PC-9 (cell line): ENCODE results near the gene COL25A1. TPM values are rescaled to one million over a fixed set of nuclear protein-coding genes. Genes with fewer than 3 reads are reported as not detected.

Experiments
- BruUV-seq: library from RNA; stranded (reverse); fragments of 400-500 nt; replicated peaks from 2 replicates; lab custom pipeline; 2021; lab: Mats Ljungman, UMichigan
- CTCF ChIA-PET: fragments of 300-600 bp; sonication (Branson Sonifier 250); formaldehyde crosslinking; loops from one replicate; lab custom pipeline; 2022; ENCODE audit warnings: antibody characterized with exemption; lab: Charles Lee
- POLR2A ChIA-PET: fragments of 300-600 bp; sonication (Branson Sonifier 250); formaldehyde crosslinking; loops from one replicate; lab custom pipeline; 2022; ENCODE audit warnings: antibody characterized with exemption; ENCODE audit not compliant: unreplicated experiment; lab: Charles Lee
- DNase-seq, 2 experiments: peaks; one replicate each; pipeline versions ENCODE4 v3.0.0 to v3.0.0-alpha.2; 2015 to 2022; ENCODE audit warnings: mixed read lengths in 1 of 2
- H2AFZ ChIP-seq: fragments of 200-600 bp; sonication (generic); 2 replicates; pipeline ENCODE4 v1.8.1; 2017; ENCODE audit warnings: antibody characterized with exemption
- H3F3A ChIP-seq: fragments of 200-600 bp; sonication (generic); 2 replicates; pipeline ENCODE4 v1.8.1; 2017; ENCODE audit warnings: antibody characterized with exemption, mild to moderate bottlenecking, low read depth; ENCODE audit not compliant: insufficient read depth
- H3K27ac ChIP-seq: fragments of 200-600 bp; sonication (generic); 2 replicates; pipeline ENCODE4 v1.6.1; 2016; ENCODE audit warnings: mixed run types
- H3K27me3 ChIP-seq: fragments of 200-600 bp; sonication (generic); 2 replicates; pipeline ENCODE4 v1.6.1; 2016; ENCODE audit warnings: low read depth, mixed run types; ENCODE audit not compliant: insufficient read depth
- H3K36me3 ChIP-seq: fragments of 200-600 bp; sonication (generic); 2 replicates; pipeline ENCODE4 v1.6.1; 2016; ENCODE audit warnings: low read depth, mixed run types
- H3K4me1 ChIP-seq: fragments of 200-600 bp; sonication (generic); replicated peaks from 2 replicates; pipeline ENCODE4 v1.6.1; 2016; ENCODE audit warnings: mixed run types; ENCODE audit not compliant: insufficient read depth
- H3K4me2 ChIP-seq: fragments of 200-600 bp; sonication (generic); 2 replicates; pipeline ENCODE4 v1.6.1; 2017; ENCODE audit warnings: mixed run types
- H3K4me3 ChIP-seq: fragments of 200-600 bp; sonication (generic); 2 replicates; pipeline ENCODE4 v1.6.1; 2016; ENCODE audit warnings: mixed run types
- H3K79me2 ChIP-seq: fragments of 200-600 bp; sonication (generic); 2 replicates; pipeline ENCODE4 v1.6.1; 2017; ENCODE audit warnings: low read depth, mixed run types
- H3K9me2 ChIP-seq: fragments of 200-600 bp; sonication (generic); 2 replicates; pipeline ENCODE4 v1.8.1; 2017; ENCODE audit warnings: mild to moderate bottlenecking; ENCODE audit not compliant: insufficient read depth
- H3K9me3 ChIP-seq: fragments of 200-600 bp; sonication (generic); 2 replicates; pipeline ENCODE4 v1.8.1; 2016; ENCODE audit warnings: low read depth; ENCODE audit not compliant: insufficient read depth
- H4K20me1 ChIP-seq: fragments of 200-600 bp; sonication (generic); 2 replicates; pipeline ENCODE4 v1.8.1; 2017; ENCODE audit not compliant: insufficient read depth
- EZH2 ChIP-seq: fragments of 200-600 bp; sonication (generic); IDR thresholded peaks from 2 replicates; pipeline ENCODE4 v1.8.0; 2017; ENCODE audit warnings: antibody characterized with exemption, low read depth
- intact Hi-C: fragments of 100-400 bp; cut with micrococcal nuclease; formaldehyde crosslinking; loops from one replicate; pipeline ENCODE4 v1.10.0; 2022; ENCODE audit not compliant: unreplicated experiment
- total RNA-seq: library from RNA; stranded (reverse); gene quantifications from 2 replicates; pipeline ENCODE4 v1.2.3, GENCODE V29; 2021
- TF ChIP-seq, protein P1 (sequence below): fragments of 200-600 bp; sonication (generic); conservative IDR thresholded peaks from 2 replicates; pipeline ENCODE4 v1.6.1; 2017; ENCODE audit warnings: mixed run types, antibody characterized with exemption, mild to moderate bottlenecking, moderate library complexity

COL25A1 gene
- total RNA-seq, 1 experiment from 2014 or later: not detected

DNA sequence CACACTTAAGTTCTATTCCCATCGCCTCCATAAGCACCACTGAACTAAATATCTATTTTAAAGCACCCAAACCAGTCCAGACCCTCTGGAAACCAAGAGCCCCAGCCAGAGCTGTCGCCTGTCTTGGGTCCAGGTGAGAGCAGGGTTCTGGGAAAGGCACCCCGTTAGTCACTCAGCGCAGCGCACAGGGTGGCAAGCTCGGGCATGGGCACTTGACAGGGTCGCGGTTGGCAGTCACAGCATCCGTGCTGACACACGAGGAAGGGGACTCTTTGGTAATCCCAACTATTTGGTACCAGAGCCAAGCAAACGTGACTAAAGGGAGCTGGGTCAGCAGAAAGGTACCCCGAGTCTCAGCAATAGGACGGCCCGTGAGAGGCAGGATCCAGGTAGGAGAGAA lies 515.4 kb downstream of the COL25A1 start:
- H3K9me3 ChIP-seq: no peaks in the 10 kb centered on the region
- CTCF ChIA-PET: no interaction called here
- BruUV-seq: no TSS peak

DNA sequence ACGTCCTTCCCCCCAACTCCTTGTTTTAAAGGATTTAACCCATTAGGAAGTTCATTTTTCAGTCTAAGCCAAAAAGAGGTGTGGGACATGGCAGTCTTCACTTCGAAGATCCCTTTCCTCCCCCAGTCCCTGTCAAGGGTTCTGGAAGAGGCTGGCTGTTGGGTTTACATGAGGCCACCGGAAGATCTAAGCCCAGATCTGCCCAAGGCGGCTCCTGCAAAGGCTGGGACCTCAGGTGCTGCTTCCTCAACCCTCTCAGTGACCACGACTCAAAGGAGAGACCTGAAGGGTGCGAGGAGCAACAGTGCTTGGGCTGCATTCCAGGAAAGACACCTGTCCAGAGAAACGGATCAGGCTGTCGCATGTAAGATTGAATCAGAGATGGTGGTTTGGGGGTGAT lies 516.1 kb downstream of the COL25A1 start:
- Histone ChIP-seq H4K20me1 (no peaks in the 10 kb centered on the region), H3K79me2 (no peaks in the 10 kb centered on the region), H3K27ac (no peak overlapping the region), H3K36me3 (no peaks in the 10 kb centered on the region), H3K27me3 (no peaks in the 10 kb centered on the region), H3K9me3 (no peaks in the 10 kb centered on the region), H3F3A (no peaks in the 10 kb centered on the region), H3K4me2 (no peak overlapping the region), H3K9me2 (no peaks in the 10 kb centered on the region), H3K4me1 (no peaks in the 10 kb centered on the region), H3K4me3 (no peak overlapping the region), H2AFZ (no peak overlapping the region)
- ChIA-PET POLR2A (no interaction called here), CTCF (no interaction called here)
- no peak for TF ChIP-seq EZH2
- TF ChIP-seq, protein P1, sequence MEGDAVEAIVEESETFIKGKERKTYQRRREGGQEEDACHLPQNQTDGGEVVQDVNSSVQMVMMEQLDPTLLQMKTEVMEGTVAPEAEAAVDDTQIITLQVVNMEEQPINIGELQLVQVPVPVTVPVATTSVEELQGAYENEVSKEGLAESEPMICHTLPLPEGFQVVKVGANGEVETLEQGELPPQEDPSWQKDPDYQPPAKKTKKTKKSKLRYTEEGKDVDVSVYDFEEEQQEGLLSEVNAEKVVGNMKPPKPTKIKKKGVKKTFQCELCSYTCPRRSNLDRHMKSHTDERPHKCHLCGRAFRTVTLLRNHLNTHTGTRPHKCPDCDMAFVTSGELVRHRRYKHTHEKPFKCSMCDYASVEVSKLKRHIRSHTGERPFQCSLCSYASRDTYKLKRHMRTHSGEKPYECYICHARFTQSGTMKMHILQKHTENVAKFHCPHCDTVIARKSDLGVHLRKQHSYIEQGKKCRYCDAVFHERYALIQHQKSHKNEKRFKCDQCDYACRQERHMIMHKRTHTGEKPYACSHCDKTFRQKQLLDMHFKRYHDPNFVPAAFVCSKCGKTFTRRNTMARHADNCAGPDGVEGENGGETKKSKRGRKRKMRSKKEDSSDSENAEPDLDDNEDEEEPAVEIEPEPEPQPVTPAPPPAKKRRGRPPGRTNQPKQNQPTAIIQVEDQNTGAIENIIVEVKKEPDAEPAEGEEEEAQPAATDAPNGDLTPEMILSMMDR: no peak
- DNase-seq: no peak
- BruUV-seq: no TSS peak
- intact Hi-C loops: no loop called here

More for the DNA sequence above, 515.4 kb downstream of the COL25A1 start:
- H3K27ac ChIP-seq: no peak overlapping the region
- H3K36me3 ChIP-seq: no peaks in the 10 kb centered on the region
- DNase-seq: no peak
- no peaks in the 10 kb centered on the region for H3K9me2 ChIP-seq
- H3K4me3 ChIP-seq: no peak overlapping the region
- H2AFZ ChIP-seq: no peak overlapping the region
- H3F3A ChIP-seq: no peaks in the 10 kb centered on the region
- H3K4me1 ChIP-seq: no peaks in the 10 kb centered on the region
- H3K27me3 ChIP-seq: no peaks in the 10 kb centered on the region
- H3K79me2 ChIP-seq: no peaks in the 10 kb centered on the region
- no peak overlapping the region for H3K4me2 ChIP-seq
- intact Hi-C loops: no loop called here
- H4K20me1 ChIP-seq: no peaks in the 10 kb centered on the region
- no peak for TF ChIP-seq EZH2
- TF ChIP-seq, protein P1: no peak
- POLR2A ChIA-PET: no interaction called here

DNA sequence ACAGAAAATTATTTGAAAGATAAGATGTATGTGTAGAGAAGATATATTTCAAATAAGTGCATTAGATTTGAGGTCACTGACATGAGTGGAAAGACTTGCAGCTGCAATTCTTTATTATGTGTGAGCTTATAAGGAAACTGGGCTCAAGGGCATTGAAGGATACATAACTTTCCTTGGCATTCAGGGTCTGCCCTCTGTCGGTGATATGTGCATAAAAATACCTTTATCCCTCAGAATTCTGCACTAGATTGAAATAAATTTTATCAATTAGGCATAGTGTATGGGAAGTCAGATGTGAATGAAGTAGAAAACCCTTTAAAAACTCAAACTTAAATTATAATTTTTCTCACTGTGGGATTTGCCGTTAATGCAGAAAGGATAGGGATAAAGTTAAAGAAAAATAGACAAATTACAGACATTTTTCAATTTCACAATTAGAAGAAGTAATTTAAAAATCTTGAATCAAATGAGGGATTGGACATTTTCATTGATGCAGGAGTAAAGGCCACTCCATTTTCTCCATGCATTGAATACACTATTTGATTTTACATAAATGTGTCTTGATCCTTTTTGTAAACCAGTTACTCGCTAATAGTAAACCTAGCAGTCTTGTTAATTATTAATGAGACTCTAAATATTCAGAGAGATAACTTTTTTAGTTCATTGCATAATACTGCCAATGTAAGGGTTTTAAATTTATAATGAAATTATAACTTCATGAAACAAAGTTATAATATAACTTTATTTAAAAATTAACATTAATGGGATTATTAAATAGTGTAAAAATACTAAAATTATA lies 518.6 kb downstream of the COL25A1 start:
- BruUV-seq: no TSS peak
- H3K9me2 ChIP-seq: no peaks in the 10 kb centered on the region
- no peaks in the 10 kb centered on the region for H3K36me3 ChIP-seq

More for the DNA sequence above, 518.6 kb downstream of the COL25A1 start:
- intact Hi-C loops: no loop called here
- no peaks in the 10 kb centered on the region for H4K20me1 ChIP-seq
- H3K4me2 ChIP-seq: no peak overlapping the region
- no peak overlapping the region for H3K4me3 ChIP-seq
- no peaks in the 10 kb centered on the region for H3K27me3 ChIP-seq
- POLR2A ChIA-PET: interaction anchor here (0.7 kb wide), 1 partner anchor 390 kb away, joined by 3 read pairs; no protein-coding TSS in a partner anchor
- TF ChIP-seq EZH2: no peak
- TF ChIP-seq, protein P1: peak; percentile 51
- no peaks in the 10 kb centered on the region for H3K79me2 ChIP-seq
- DNase-seq: no peak
- CTCF ChIA-PET: interaction anchor here (0.6 kb wide), 1 partner anchor 134 kb away, joined by 4 read pairs; the partner anchor contains the start of gene OSTC
- no peaks in the 10 kb centered on the region for H3K9me3 ChIP-seq
- H2AFZ ChIP-seq: no peak overlapping the region
- H3K4me1 ChIP-seq: no peaks in the 10 kb centered on the region
- no peak overlapping the region for H3K27ac ChIP-seq
- H3F3A ChIP-seq: no peaks in the 10 kb centered on the region
